Peyer's patch (tissue), 4 donors: ENCODE data around the gene SLC39A9. TPM values are rescaled to one million over a fixed set of nuclear protein-coding genes. Genes with fewer than 3 reads are reported as not detected.
A peak's percentile ranks its signal among the peaks of the same experiment; 100 is the strongest.

Source experiments
- DNase-seq, 3 donors: peaks; one replicate each; pipeline ENCODE4 v3.0.0-alpha.2; 2017 to 2019
- H3K27ac ChIP-seq, 4 donors: fragments of 200-600 bp; sonication (generic); one replicate each; pipeline ENCODE4 v1.5.1; 2016 to 2019
- H3K27me3 ChIP-seq, 2 donors: fragments of 200-600 bp; sonication (generic); one replicate each; pipeline ENCODE4 v1.5.1; 2019
- H3K36me3 ChIP-seq, 3 donors: fragments of 200-600 bp; sonication (generic); one replicate each; pipeline ENCODE4 v1.5.1; 2016 to 2019
- H3K4me1 ChIP-seq, 4 donors: fragments of 200-600 bp; sonication (generic); one replicate each; pipeline ENCODE4 v1.5.1; 2016 to 2019
- H3K4me3 ChIP-seq, 4 donors: fragments of 200-600 bp; sonication (generic); 1 replicate in 3 of 4; 2 replicates in 1 of 4; pipeline ENCODE4 v1.5.1; 2016 to 2019; ENCODE audit warnings: mild to moderate bottlenecking in 1 of 4
- H3K9me3 ChIP-seq, 4 donors: fragments of 200-600 bp; sonication (generic); one replicate each; pipeline ENCODE4 v1.5.1; 2016 to 2019; ENCODE audit warnings: mild to moderate bottlenecking in 1 of 4
- CTCF ChIP-seq, 6 experiments: fragments of 450-650 bp in 4 of 6; fragments of 200-600 bp in 2 of 6; sonication (generic) in 1 of 6; IDR thresholded peaks; one replicate each; pipeline ENCODE4 v1.5.1; 2017 to 2019; ENCODE audit warnings: antibody characterized with exemption in 6 of 6, mild to moderate bottlenecking in 3 of 6, moderate library complexity in 1 of 6
- POLR2A ChIP-seq, 2 donors: fragments of 450-650 bp; IDR thresholded peaks; one replicate each; pipeline ENCODE4 v1.5.1; 2017; ENCODE audit warnings: antibody characterized with exemption in 2 of 2, mild to moderate bottlenecking in 2 of 2, moderate library complexity in 2 of 2
- total RNA-seq, 4 donors: library from RNA; depleted of rRNA; stranded (reverse); fragments of >200 nt; gene quantifications; one replicate each; pipeline ENCODE4 v1.1.0, GENCODE V29; 2016

The SLC39A9 gene
- total RNA-seq, 4 donors from 2014 or later: 30.5 to 113 (median 77.9) TPM

GRCh38 chr14:69480136-69480535, 81.6 kb downstream of the SLC39A9 start:
- Histone ChIP-seq H3K27ac (no peak overlapping the region), H3K4me3 (no peak overlapping the region), H3K4me1 (peaks cover 0 to 17% (median 7%) of the 10 kb centered on the region in 4 donors), H3K36me3 (no peaks in the 10 kb centered on the region), H3K27me3 (peaks cover 0 to 16% of the 10 kb centered on the region in 2 donors), H3K9me3 (no peaks in the 10 kb centered on the region)
- no peak for TF ChIP-seq CTCF (IDR thresholded peaks at IDR 0.05)
- TF ChIP-seq POLR2A (IDR thresholded peaks at IDR 0.05): no peak
- DNase-seq: no peak

- TF ChIP-seq CTCF (IDR thresholded peaks at IDR 0.05): no peak
- TF ChIP-seq POLR2A (IDR thresholded peaks at IDR 0.05): no peak
- Histone ChIP-seq H3K9me3 (no peaks in the 10 kb centered on the region), H3K36me3 (no peaks in the 10 kb centered on the region), H3K27me3 (peaks cover 0 to 21% of the 10 kb centered on the region in 2 donors), H3K27ac (no peak overlapping the region), H3K4me3 (no peak overlapping the region), H3K4me1 (peaks cover 0 to 17% (median 7%) of the 10 kb centered on the region in 4 donors)
- no peak for DNase-seq
These were observed 83.5 kb downstream of the SLC39A9 start for GRCh38 chr14:69481815-69482568.

DNA sequence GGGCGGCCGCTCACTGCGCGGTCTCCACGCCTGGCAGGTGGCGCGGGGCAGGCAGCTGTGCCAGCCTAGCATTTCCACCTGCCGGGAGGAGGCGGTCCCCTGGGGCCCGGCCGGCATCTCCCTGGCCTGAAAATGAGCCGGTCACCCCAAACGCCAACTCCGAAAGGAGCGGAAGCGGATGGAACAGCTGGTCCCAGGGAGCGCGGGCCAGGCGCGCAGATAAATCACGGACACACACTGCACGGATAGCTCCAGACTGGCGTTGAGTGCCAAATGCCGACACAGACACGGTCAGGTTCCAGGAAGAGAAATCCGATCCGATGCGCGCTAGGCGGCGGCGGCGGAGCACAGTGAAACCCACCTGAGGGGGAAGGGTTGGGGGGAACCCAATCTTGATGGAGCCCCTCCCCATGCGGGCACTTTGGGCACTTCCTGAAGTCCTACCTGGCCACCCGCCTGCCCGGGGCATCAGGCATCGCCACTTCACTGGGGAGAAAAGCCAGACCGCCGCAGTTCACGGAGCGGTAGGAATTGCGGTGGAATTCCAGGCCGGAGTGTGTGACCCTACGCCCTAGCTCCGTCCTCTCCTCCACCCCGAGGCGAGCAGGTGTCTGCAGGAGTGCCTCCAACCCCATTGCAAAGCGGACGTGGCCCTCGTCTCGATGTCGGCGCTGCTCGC, 85.4 kb downstream of the SLC39A9 start:
- TF ChIP-seq CTCF (IDR thresholded peaks at IDR 0.05) (no peak), POLR2A (IDR thresholded peaks at IDR 0.05) (no peak)
- Histone ChIP-seq H3K27ac (no peak overlapping the region), H3K4me3 (peak overlapping the region in 3 of 4 donors; percentile 2 to 44 (median 35)), H3K27me3 (peaks cover 0 to 21% of the 10 kb centered on the region in 2 donors), H3K4me1 (peaks cover 0 to 17% (median 7%) of the 10 kb centered on the region in 4 donors), H3K9me3 (no peaks in the 10 kb centered on the region), H3K36me3 (no peaks in the 10 kb centered on the region)
- no peak for DNase-seq

DNA sequence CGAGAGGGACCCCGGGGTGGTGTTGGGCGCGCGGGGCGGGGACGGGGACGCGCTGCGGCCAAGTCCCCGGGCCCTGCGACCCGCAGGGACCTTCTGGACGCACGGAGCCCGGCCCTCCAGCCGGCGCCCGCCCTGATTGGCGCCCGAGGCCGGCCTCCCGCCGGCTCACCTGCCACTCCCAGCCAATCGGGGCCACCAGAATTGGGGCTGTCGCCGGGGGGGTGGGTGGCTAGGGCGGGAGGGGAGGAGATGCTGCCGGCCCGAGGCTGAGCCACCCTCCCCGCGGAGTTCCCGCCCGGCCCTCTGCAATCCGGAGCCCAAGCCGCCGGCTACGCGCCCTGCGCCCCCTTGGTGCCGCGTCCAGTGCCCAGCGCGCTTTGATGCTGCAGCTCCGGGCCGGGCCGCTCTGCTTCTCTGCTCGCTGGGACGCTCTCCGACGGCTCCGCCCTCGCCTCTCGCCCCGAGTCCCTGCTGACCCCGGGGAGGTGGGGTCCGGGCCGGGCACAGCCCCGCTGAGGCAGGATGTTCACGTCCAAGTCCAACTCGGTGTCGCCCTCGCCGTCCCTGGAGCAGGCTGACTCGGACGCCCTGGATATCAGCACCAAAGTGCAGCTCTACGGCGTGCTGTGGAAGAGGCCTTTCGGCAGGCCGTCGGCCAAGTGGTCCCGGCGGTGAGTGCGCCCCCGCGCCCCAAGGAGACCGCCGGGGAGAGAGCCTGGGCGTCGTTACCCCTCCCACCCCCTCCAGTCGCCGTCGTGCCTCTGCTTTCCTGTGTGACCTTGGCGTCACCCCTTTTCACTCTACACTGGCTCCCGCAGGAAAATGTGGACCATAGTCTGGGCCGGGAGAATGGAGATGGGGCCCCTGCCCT, 86.2 kb downstream of the SLC39A9 start, which contains the start of gene PLEKHD1:
PLEKHD1 (plus strand) TSS at position 285 of the 871 bp plus-strand sequence; CDS start at position 523, 238 bp downstream.
- H3K27me3 ChIP-seq: peaks cover 0 to 21% of the 10 kb centered on the region in 2 donors
- H3K4me1 ChIP-seq: peaks cover 0 to 17% (median 7%) of the 10 kb centered on the region in 4 donors
- H3K9me3 ChIP-seq: no peaks in the 10 kb centered on the region
- DNase-seq: no peak
- H3K4me3 ChIP-seq: peak within 1 kb of the TSS in 3 of 4 donors; percentile 2 to 44 (median 35)
- TF ChIP-seq CTCF (IDR thresholded peaks at IDR 0.05) (no peak), POLR2A (IDR thresholded peaks at IDR 0.05) (no peak)
- no peaks in the 10 kb centered on the region for H3K36me3 ChIP-seq
- H3K27ac ChIP-seq: no peak within 1 kb of the TSS

DNA sequence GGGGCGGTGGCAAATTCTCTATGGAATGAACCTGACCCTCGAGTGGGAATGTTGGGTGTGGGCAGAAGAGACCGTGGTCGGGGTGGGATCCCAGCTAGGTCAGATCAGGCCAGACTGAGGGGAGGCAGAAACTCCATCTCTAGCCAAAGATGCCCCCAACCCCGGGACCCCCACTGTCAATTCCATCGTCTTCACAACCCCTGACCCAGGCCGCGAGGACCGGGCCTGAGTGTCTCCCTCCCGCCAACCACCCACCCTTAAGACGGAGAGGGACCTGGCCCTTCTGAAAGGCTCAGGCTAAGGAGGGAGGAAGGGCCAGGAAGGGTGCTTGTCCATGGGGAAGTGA, 86.8 kb downstream of the SLC39A9 start:
- peaks cover 0 to 17% (median 7%) of the 10 kb centered on the region in 4 donors for H3K4me1 ChIP-seq
- no peak overlapping the region for H3K27ac ChIP-seq
- H3K27me3 ChIP-seq: peaks cover 0 to 21% of the 10 kb centered on the region in 2 donors
- no peaks in the 10 kb centered on the region for H3K9me3 ChIP-seq
- DNase-seq: no peak
- H3K4me3 ChIP-seq: no peak overlapping the region
- TF ChIP-seq POLR2A (IDR thresholded peaks at IDR 0.05): no peak
- TF ChIP-seq CTCF (IDR thresholded peaks at IDR 0.05): no peak
- no peaks in the 10 kb centered on the region for H3K36me3 ChIP-seq
